Trophoblast cell (in vitro differentiated cells and primary cell): ENCODE results near the gene NAA50.

Source experiments
- DNase-seq, 2 donors: peaks; one replicate each; pipeline ENCODE4 v3.0.0-alpha.2; 2016
- H2AFZ ChIP-seq: 2 replicates; pipeline ENCODE4 v1.6.1; 2013; ENCODE audit warnings: low read length, moderate library complexity, mild to moderate bottlenecking; ENCODE audit not compliant: insufficient read depth, poor library complexity
- H2AK5ac ChIP-seq: 2 replicates; pipeline ENCODE4 v1.6.1; 2013; ENCODE audit warnings: mild to moderate bottlenecking, low read length
- H2BK120ac ChIP-seq: 2 replicates; pipeline ENCODE4 v1.6.1; 2013; ENCODE audit warnings: low read length, mild to moderate bottlenecking, moderate library complexity; ENCODE audit not compliant: insufficient read depth, poor library complexity
- H2BK12ac ChIP-seq: 2 replicates; pipeline ENCODE4 v1.6.1; 2013; ENCODE audit warnings: mild to moderate bottlenecking, low read length, moderate library complexity
- H2BK5ac ChIP-seq: 2 replicates; pipeline ENCODE4 v1.6.1; 2013; ENCODE audit warnings: low read length, low read depth, moderate library complexity, mild to moderate bottlenecking; ENCODE audit not compliant: poor library complexity
- H3K14ac ChIP-seq: 2 replicates; pipeline ENCODE4 v1.6.1; 2013; ENCODE audit warnings: mild to moderate bottlenecking, low read length
- H3K18ac ChIP-seq: 2 replicates; pipeline ENCODE4 v1.6.1; 2013; ENCODE audit warnings: mild to moderate bottlenecking, low read length
- H3K23ac ChIP-seq: 2 replicates; pipeline ENCODE4 v1.6.1; 2013; ENCODE audit warnings: low read length
- H3K27ac ChIP-seq: 2 replicates; pipeline ENCODE4 v1.5.1; 2013; ENCODE audit warnings: low read depth, mild to moderate bottlenecking, inconsistent platforms, low read length, moderate library complexity
- H3K27me3 ChIP-seq: 2 replicates; pipeline ENCODE4 v1.6.1; 2013; ENCODE audit warnings: inconsistent platforms, mild to moderate bottlenecking, low read length, moderate library complexity; ENCODE audit not compliant: insufficient read depth
- H3K36me3 ChIP-seq, 2 experiments: 1 replicate in 1 of 2; 2 replicates in 1 of 2; pipeline ENCODE4 v1.6.1; 2013; ENCODE audit warnings: low read length in 2 of 2, mild to moderate bottlenecking in 2 of 2, moderate library complexity in 1 of 2; ENCODE audit not compliant: insufficient read depth in 2 of 2, control insufficient read depth in 1 of 2
- H3K4ac ChIP-seq: 2 replicates; pipeline ENCODE4 v1.6.1; 2013; ENCODE audit warnings: low read depth, mild to moderate bottlenecking, low read length, moderate library complexity
- H3K4me1 ChIP-seq, 2 experiments: 1 replicate in 1 of 2; 2 replicates in 1 of 2; pipeline ENCODE4 v1.6.1; 2013; ENCODE audit warnings: low read length in 2 of 2, mild to moderate bottlenecking in 2 of 2, moderate library complexity in 1 of 2; ENCODE audit not compliant: insufficient read depth in 2 of 2, control insufficient read depth in 1 of 2
- H3K4me2 ChIP-seq: 2 replicates; pipeline ENCODE4 v1.6.1; 2013; ENCODE audit warnings: inconsistent platforms, mild to moderate bottlenecking, low read length, moderate library complexity
- H3K4me3 ChIP-seq: 2 replicates; pipeline ENCODE4 v1.5.1; 2013; ENCODE audit warnings: mild to moderate bottlenecking, low read depth, low read length, inconsistent platforms
- H3K79me1 ChIP-seq: one replicate; pipeline ENCODE4 v1.6.1; 2013; ENCODE audit warnings: low read length
- H3K79me2 ChIP-seq: 2 replicates; pipeline ENCODE4 v1.6.1; 2013; ENCODE audit warnings: low read length, mild to moderate bottlenecking; ENCODE audit not compliant: control insufficient read depth, insufficient read depth, poor library complexity
- H3K9ac ChIP-seq: 2 replicates; pipeline ENCODE4 v1.6.1; 2013; ENCODE audit warnings: mild to moderate bottlenecking, low read length
- H3K9me3 ChIP-seq: 2 replicates; pipeline ENCODE4 v1.6.1; 2013; ENCODE audit warnings: low read depth, mild to moderate bottlenecking, control low read depth, inconsistent platforms, low read length; ENCODE audit not compliant: insufficient read depth
- H4K12ac ChIP-seq: 2 replicates; pipeline ENCODE4 v1.6.1; 2013; ENCODE audit warnings: low read depth, mild to moderate bottlenecking, low read length, moderate library complexity
- H4K8ac ChIP-seq: 2 replicates; pipeline ENCODE4 v1.6.1; 2013; ENCODE audit warnings: low read depth, mild to moderate bottlenecking, low read length, moderate library complexity
- H4K91ac ChIP-seq: one replicate; pipeline ENCODE4 v1.6.1; 2013; ENCODE audit warnings: low read depth, mild to moderate bottlenecking, low read length, moderate library complexity
- WGBS: extraction: QIAGEN DNeasy Blood & Tissue Kit; methylation state at CpG from one replicate; pipeline ENCODE4 v1.1.7; 2013; ENCODE audit warnings: missing lambda C conversion rate; ENCODE audit not compliant: insufficient read length, insufficient coverage; ENCODE audit errors: extremely low coverage; 5-methylcytosine and 5-hydroxymethylcytosine counted together

Gene NAA50

GRCh38 chr3:113773381-113773780 is 27.3 kb upstream of the NAA50 start:
- no peak overlapping the region for H3K4ac ChIP-seq
- H2BK120ac ChIP-seq, result no peak overlapping the region
- H3K14ac ChIP-seq, result no peak overlapping the region
- no peak overlapping the region for H2AK5ac ChIP-seq
- H3K36me3 ChIP-seq, result peaks cover 0 to 5% of the 10 kb centered on the region in 2 experiments
- H2AFZ ChIP-seq, result no peak overlapping the region
- DNase-seq, result no peak
- peaks cover 1% of the 10 kb centered on the region for H3K9me3 ChIP-seq
- H3K27me3 ChIP-seq, result no peaks in the 10 kb centered on the region
- no peaks in the 10 kb centered on the region for H3K79me1 ChIP-seq
- H4K91ac ChIP-seq, result no peak overlapping the region
- H3K9ac ChIP-seq, result no peak overlapping the region
- H3K4me3 ChIP-seq, result no peak overlapping the region
- no peak overlapping the region for H3K23ac ChIP-seq
- H2BK12ac ChIP-seq, result no peak overlapping the region
- no peak overlapping the region for H3K18ac ChIP-seq
- no peak overlapping the region for H3K4me2 ChIP-seq
- WGBS, result no CpG with 5 or more reads among the region's 3 CpGs
- H4K8ac ChIP-seq, result no peak overlapping the region
- H3K79me2 ChIP-seq, result no peaks in the 10 kb centered on the region
- no peaks in the 10 kb centered on the region for H3K4me1 ChIP-seq
- H2BK5ac ChIP-seq, result no peak overlapping the region
- H4K12ac ChIP-seq, result no peak overlapping the region
- H3K27ac ChIP-seq, result no peak overlapping the region

- Histone ChIP-seq H4K12ac (no peak overlapping the region), H3K4me2 (no peak overlapping the region), H3K23ac (peak overlapping the region; percentile 5), H3K79me1 (no peaks in the 10 kb centered on the region), H3K79me2 (no peaks in the 10 kb centered on the region), H3K36me3 (peaks cover 0 to 7% of the 10 kb centered on the region in 2 experiments), H3K18ac (no peak overlapping the region), H3K4ac (no peak overlapping the region), H3K9me3 (no peaks in the 10 kb centered on the region), H3K9ac (no peak overlapping the region), H2BK5ac (no peak overlapping the region), H4K91ac (no peak overlapping the region), H3K4me3 (no peak overlapping the region), H2BK120ac (no peak overlapping the region), H3K27ac (no peak overlapping the region), H4K8ac (no peak overlapping the region), H2AFZ (no peak overlapping the region), H2AK5ac (no peak overlapping the region), H3K14ac (no peak overlapping the region), H3K27me3 (no peaks in the 10 kb centered on the region), H2BK12ac (no peak overlapping the region), H3K4me1 (no peaks in the 10 kb centered on the region)
- no peak for DNase-seq
Observed at GRCh38 chr3:113771993-113772392, 25.9 kb upstream of the NAA50 start.

GRCh38 chr3:113769551-113769950 is 23.5 kb upstream of the NAA50 start:
- H3K9me3 ChIP-seq, result no peaks in the 10 kb centered on the region
- H3K4me3 ChIP-seq, result no peak overlapping the region
- no peak overlapping the region for H4K91ac ChIP-seq
- no peak overlapping the region for H3K4me2 ChIP-seq
- H3K79me1 ChIP-seq, result no peaks in the 10 kb centered on the region
- DNase-seq, result no peak
- H3K27me3 ChIP-seq, result no peaks in the 10 kb centered on the region
- H2AK5ac ChIP-seq, result no peak overlapping the region
- H2BK12ac ChIP-seq, result no peak overlapping the region
- H4K12ac ChIP-seq, result no peak overlapping the region
- H2BK5ac ChIP-seq, result no peak overlapping the region
- H3K18ac ChIP-seq, result no peak overlapping the region
- H3K79me2 ChIP-seq, result no peaks in the 10 kb centered on the region
- no peak overlapping the region for H3K27ac ChIP-seq
- H3K23ac ChIP-seq, result no peak overlapping the region
- no peak overlapping the region for H3K9ac ChIP-seq
- H3K36me3 ChIP-seq, result peaks cover 0 to 3% of the 10 kb centered on the region in 2 experiments
- no peak overlapping the region for H4K8ac ChIP-seq
- H3K14ac ChIP-seq, result no peak overlapping the region
- no peak overlapping the region for H2BK120ac ChIP-seq
- H2AFZ ChIP-seq, result no peak overlapping the region
- no peaks in the 10 kb centered on the region for H3K4me1 ChIP-seq
- no peak overlapping the region for H3K4ac ChIP-seq

GRCh38 chr3:113764698-113765097 is 18.6 kb upstream of the NAA50 start:
- Histone ChIP-seq H2AFZ (no peak overlapping the region), H3K36me3 (peaks cover 0 to 3% of the 10 kb centered on the region in 2 experiments), H3K4me2 (no peak overlapping the region), H4K8ac (no peak overlapping the region), H3K79me1 (no peaks in the 10 kb centered on the region), H3K4me1 (no peaks in the 10 kb centered on the region), H3K9ac (no peak overlapping the region), H3K4me3 (no peak overlapping the region), H3K4ac (no peak overlapping the region), H3K79me2 (no peaks in the 10 kb centered on the region), H3K14ac (no peak overlapping the region), H2BK120ac (no peak overlapping the region), H4K91ac (no peak overlapping the region), H2BK5ac (no peak overlapping the region), H3K27ac (no peak overlapping the region), H2AK5ac (no peak overlapping the region), H2BK12ac (no peak overlapping the region), H3K27me3 (no peaks in the 10 kb centered on the region), H3K18ac (no peak overlapping the region), H3K23ac (no peak overlapping the region), H4K12ac (no peak overlapping the region), H3K9me3 (no peaks in the 10 kb centered on the region)
- no CpG with 5 or more reads among the region's 2 CpGs for WGBS
- no peak for DNase-seq
